Suppressor macrophage treated with lipopolysaccharide for 4 hours (primary cell): ENCODE data around the gene CEND1.

Experiments
- DNase-seq: peaks from one replicate; pipeline ENCODE4 v3.0.0-alpha.2; 2020

CEND1 gene

DNA sequence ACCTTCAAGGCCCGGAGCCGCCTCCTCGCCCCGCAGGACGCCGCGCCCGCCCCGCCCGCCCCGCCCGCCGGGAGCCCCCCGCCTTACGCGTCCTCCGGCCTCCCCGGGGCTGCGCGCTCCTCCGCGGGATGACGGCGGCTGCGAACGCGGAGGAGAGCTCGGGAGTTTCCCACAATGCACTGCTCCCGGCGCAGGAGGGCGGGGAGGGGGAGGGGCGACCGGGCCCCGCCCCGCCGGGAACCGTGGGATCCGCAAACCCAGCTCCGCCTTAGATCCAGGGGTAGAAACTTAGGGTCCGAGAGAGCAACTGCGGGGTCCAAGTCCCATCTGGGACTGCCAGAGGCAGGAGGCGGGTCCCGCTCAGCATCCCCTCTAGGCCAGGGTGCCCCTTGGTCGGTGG, at the start of gene CEND1:
TSS of gene CEND1 (minus strand) at position 148 of the 400 bp plus-strand sequence. CDS start 1,514 bp downstream, outside the sequence.
- DNase-seq: peak; percentile 35

DNA sequence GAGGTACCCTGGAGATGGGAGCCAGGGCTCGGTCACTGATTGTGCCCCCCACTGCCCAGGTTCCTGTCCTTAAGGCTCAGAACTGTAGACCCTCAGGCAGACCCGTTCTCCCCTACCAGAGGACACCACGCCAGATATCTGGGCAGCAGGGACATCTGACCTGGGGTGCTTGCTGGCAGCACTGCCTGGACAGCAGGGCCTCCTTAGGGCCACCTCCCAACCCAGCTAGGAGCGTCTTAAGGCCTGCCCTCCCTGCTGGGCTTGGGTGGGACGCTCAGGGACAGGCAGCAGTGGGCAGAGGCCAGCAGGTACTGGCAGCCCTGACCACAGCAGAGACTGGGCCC, 49.4 kb upstream of the CEND1 start:
- DNase-seq: no peak

GRCh38 chr11:838441-839279, 48.8 kb upstream of the CEND1 start:
- no peak for DNase-seq

GRCh38 chr11:837990-838307, 48.1 kb upstream of the CEND1 start:
- no peak for DNase-seq

GRCh38 chr11:837189-837989, 47.5 kb upstream of the CEND1 start:
- no peak for DNase-seq

DNA sequence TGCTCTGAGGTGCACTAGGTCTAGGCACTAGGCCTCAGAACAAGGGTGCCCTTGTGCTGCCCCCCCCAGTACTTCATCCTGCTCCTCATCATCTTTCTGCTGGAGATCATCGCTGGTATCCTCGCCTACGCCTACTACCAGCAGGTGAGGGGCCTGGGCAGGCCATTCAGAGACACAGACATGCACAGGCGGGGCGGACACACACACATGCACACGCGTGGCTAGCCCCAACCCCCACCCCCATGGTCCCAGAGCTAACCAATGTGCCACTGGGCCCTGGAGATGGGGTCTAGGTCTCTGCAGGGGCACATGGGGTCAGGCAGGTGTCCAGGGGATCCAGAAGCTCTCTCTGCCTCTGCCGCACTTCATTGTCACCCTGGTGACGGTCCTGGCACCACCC, 46.8 kb upstream of the CEND1 start:
- no peak for DNase-seq

DNA sequence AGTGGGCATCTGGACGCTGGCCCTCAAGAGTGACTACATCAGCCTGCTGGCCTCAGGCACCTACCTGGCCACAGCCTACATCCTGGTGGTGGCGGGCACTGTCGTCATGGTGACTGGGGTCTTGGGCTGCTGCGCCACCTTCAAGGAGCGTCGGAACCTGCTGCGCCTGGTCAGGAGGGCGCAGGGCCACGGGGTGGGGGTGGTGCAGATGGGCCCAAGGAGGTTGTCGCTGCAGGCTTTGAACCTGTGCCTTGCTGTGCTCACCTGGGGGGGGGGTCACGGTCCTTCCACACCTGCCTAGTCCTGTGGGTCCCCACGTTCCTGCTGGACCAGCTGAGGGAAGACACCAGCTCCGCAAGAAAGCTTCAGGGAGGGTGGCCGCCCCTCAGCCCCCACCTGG, 46.4 kb upstream of the CEND1 start:
- no peak for DNase-seq

DNA sequence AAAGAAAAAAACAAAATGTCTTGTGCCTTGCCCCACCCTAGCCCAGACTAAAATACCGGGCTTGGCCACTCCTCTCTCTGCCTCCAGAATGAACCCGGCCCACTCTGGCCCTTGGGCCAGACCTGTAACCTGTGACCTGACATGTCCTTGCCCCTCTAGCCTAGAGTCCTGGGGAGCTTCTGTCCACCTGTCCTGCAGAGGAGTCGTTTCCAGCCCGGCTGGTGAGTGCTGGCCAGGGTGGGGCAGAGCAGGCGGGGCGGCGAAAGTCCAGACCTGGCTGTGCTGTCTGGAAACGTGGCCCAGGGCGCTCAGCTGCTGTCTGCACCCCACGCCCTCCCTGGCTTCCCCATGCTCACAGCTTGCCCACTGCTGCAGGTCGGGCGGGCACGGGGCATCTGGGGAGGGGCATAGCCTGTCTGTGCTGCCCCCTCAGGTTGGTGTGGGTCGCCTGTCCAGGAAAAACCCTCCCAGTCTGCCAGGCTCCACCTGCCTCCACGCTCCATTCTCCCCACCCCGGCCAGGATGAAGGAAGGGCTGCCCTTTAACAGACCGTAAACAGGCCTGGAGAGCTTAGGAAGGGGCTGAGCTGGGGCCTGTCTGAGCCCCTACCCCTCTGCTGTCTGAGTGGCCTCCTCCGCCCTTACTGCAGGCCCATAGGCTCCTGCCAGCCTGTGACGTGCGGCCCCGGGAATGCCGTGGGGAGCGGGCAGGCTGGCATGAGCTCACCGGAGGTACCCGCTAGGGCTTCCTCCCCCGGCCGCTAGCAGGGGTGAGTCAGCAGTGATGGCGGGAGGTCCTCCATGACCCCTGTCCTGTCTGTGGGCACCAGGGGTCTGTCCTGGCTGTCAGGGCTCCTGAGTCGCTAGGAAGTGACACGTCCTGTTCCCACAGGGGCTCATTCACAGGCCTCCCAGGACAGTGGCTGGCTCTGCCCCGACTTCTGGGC, 44.8 kb upstream of the CEND1 start:
- peak; percentile 64 for DNase-seq

- DNase-seq: no peak
Measured at GRCh38 chr11:833849-834311, 44.0 kb upstream of the CEND1 start.

- peak; percentile 58 for DNase-seq
Measured at GRCh38 chr11:833114-833791, 43.4 kb upstream of the CEND1 start.

GRCh38 chr11:832529-833113, 42.7 kb upstream of the CEND1 start, which contains the start of gene CD151:
Gene CD151, plus strand, starts transcription at chr11:832952. Its CDS starts 3,118 bp downstream, at chr11:836070.
- peak; percentile 73 for DNase-seq

GRCh38 chr11:831961-832528, 42.2 kb upstream of the CEND1 start:
- no peak for DNase-seq

DNA sequence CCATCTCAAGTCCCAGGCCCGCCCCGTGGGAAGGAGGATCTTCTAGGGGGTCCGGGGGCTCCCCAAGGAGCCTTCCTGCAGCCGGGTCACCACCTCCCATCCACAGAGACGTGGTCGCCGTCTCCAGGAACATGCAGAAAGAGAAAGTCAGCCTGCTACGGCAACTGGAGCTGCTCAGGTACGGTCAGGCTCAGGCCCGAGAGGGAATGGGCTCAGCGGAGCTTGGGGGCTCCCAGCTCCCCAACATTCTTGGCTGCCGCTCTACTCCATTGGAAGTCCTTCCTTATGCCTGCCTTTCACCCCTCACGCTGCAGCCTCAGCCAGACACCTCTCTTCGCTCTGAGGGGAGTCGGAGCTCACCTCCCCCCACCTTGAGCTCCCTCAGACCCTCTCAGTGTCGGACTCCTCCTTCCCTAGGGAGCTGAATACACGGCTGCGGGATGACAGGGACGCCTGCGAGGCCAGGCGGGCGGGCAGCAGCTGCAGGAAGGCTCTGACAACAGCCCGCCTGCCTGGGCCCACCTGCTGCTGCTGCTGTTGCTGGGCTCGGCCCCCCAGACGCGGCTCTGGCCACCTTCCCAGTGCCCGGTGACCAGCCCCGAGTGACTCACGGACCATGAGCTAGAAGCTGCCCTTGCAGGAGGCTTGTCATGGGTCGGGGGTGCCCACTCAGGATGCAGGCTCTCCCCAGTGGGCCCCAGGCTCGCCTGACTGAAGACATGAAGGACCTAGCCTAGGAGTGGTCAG, 41.4 kb upstream of the CEND1 start:
- no peak for DNase-seq

DNA sequence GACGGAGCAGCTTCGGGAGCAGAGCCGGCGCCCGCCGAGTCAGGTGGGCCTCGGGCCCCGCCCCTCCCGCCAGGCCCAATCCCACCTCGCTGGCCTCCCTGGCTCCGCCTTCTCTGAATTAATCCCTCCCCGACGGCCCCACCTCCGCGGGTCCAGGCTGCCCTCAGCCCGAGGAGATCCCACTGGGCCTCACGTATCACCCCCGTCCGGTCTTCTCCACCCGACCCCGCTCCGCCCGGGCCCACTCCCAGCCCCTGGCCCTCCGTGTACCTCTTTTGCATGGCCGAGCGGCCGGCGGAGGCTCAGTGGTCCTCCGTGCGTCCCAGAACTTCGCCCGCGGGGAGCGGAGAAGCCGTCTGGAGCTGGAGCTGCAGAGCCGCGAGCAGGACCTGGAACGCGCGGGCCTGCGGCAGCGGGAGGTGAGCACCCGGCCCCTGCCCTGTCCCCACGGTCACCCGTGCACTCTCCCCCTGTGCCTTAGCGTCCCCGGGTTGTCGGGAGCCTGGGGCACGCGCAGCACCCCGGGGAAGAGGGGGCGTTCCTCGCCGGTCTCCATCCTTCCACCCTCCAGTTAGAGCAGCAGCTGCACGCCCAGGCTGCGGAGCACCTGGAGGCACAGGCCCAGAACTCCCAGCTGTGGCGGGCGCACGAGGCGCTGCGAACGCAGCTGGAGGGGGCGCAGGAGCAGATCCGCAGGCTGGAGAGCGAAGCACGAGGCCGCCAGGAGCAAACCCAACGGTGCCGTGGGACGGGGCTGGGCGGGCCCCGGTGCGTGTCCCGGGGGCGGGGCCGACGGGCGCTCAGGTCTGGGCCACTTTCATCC, 40.6 kb upstream of the CEND1 start:
- DNase-seq: peak; percentile 53

DNA sequence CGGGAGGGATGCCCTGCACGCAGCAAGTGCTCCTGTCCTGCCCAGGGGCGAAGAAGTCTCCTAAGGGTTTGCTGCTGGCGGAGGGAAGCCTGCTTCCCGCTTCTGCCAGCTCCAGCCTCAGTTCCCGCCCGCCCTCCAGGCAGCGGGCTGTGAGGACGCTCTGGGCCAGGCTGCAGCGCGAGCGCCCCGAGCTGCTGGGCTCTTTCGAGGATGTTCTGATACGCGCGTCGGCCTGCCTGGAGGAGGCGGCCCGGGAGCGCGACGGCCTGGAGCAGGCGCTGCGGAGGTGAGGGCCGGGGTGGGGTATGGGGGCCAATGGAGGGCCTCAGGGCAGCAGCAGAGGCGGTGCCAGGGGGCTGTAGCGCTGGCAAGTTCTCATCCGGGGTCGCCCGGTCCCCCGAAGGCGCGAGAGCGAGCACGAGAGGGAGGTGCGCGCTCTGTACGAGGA, 40.0 kb upstream of the CEND1 start:
- no peak for DNase-seq

GRCh38 chr11:829176-829846, 39.4 kb upstream of the CEND1 start:
- no peak for DNase-seq

DNA sequence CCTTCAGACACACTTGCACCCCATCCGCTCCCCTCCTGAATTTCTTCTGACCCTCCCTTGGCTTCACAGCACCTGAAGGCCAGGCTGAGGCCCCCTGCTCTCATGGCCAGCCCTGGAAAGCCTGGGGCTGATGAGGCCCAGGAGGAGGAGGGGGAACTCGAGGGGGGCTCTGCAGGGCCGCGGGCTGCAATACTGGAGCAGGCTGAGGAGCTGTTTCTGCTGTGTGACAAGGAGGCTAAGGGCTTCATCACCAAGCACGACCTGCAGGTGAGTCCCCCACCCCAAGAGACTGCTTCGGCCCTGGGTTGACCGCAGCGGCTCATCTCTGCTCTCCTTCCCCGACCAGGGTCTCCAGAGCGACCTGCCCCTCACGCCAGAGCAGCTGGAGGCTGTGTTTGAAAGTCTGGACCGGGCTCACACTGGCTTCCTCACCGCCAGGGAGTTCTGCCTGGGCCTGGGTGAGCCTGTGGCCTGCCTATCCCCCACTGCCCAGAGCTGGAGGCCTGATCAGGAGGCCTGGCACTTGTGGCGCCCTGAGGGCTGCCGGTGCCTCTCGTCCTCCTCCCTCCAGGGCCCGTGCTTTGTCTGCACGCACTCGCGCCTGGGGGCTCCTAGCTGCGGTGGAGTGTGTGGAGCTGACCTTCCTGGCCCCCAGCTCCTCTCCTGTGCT, 38.8 kb upstream of the CEND1 start:
- no peak for DNase-seq

DNA sequence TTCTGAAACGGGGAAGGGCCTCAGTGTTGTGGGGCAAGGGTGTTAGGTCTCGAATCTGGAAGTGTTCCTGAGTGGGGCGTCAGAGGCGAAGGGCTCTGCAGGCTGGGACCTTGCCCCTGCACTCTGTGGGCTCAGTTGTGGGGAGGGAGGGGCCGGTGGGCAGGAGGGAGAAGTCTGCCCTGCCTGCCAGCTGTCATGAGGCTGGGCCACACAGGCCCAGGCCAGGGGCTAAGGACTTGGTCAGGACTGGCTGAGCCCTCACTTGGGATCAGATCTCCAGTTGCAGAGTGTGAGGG, 38.0 kb upstream of the CEND1 start, which contains the start of gene CRACR2B:
TSS of gene CRACR2B (plus strand) at position 23 of the 296 bp plus-strand sequence. CDS start 689 bp downstream, outside the sequence.
- peak; percentile 37 for DNase-seq
